HEK293T (cell line): ENCODE measurements around the gene TNFAIP8.

Experiments
- CTCF ChIA-PET: fragments of 350-600 bp; formaldehyde crosslinking; extraction: SDS; loops from one replicate; lab custom pipeline; 2021; ENCODE audit warnings: antibody characterized with exemption, inconsistent platforms; lab: Yijun Ruan, JAX
- POLR2A ChIA-PET: fragments of 350-600 bp; formaldehyde crosslinking; extraction: SDS; loops from one replicate; lab custom pipeline; 2020; ENCODE audit warnings: antibody characterized with exemption, inconsistent platforms; lab: Yijun Ruan, JAX
- DNase-seq: peaks from one replicate; pipeline ENCODE4 v3.0.0; 2012; ENCODE audit warnings: mixed read lengths; ENCODE audit errors: extremely low spot score
- ARNT ChIP-seq: fragments of 450-650 bp; IDR thresholded peaks from 2 replicates; pipeline ENCODE4 v1.6.1; 2017; ENCODE audit warnings: mild to moderate bottlenecking
- BHLHE40 ChIP-seq: fragments of 450-650 bp; IDR thresholded peaks from 2 replicates; pipeline ENCODE4 v1.6.1; 2016; ENCODE audit warnings: mild to moderate bottlenecking, moderate library complexity, borderline replicate concordance
- CTBP1 ChIP-seq: fragments of 450-650 bp; IDR thresholded peaks from 2 replicates; pipeline ENCODE4 v1.6.1; 2016; ENCODE audit warnings: borderline replicate concordance
- ELF4 ChIP-seq: fragments of 450-650 bp; IDR thresholded peaks from 2 replicates; pipeline ENCODE4 v1.6.1; 2017; ENCODE audit warnings: antibody characterized with exemption
- FOXA1 ChIP-seq: fragments of 450-650 bp; IDR thresholded peaks from 2 replicates; pipeline ENCODE4 v1.6.1; 2016; ENCODE audit warnings: mild to moderate bottlenecking
- FOXK2 ChIP-seq: fragments of 450-650 bp; IDR thresholded peaks from 2 replicates; pipeline ENCODE4 v1.6.1; 2016; ENCODE audit warnings: mild to moderate bottlenecking
- FOXM1 ChIP-seq: fragments of 450-650 bp; IDR thresholded peaks from 2 replicates; pipeline ENCODE4 v1.6.1; 2017; ENCODE audit warnings: mild to moderate bottlenecking, borderline replicate concordance
- HDGF ChIP-seq: fragments of 450-650 bp; IDR thresholded peaks from 2 replicates; pipeline ENCODE4 v1.6.1; 2017; ENCODE audit warnings: antibody characterized with exemption, borderline replicate concordance
- L3MBTL2 ChIP-seq: fragments of 450-650 bp; conservative IDR thresholded peaks from 2 replicates; pipeline ENCODE4 v1.6.1; 2016; ENCODE audit warnings: mild to moderate bottlenecking
- LEF1 ChIP-seq: fragments of 450-650 bp; IDR thresholded peaks from 2 replicates; pipeline ENCODE4 v1.6.1; 2017; ENCODE audit warnings: mild to moderate bottlenecking, borderline replicate concordance
- NFRKB ChIP-seq: fragments of 450-650 bp; IDR thresholded peaks from 2 replicates; pipeline ENCODE4 v1.6.1; 2016; ENCODE audit warnings: mild to moderate bottlenecking, moderate library complexity
- PKNOX1 ChIP-seq: fragments of 450-650 bp; IDR thresholded peaks from 2 replicates; pipeline ENCODE4 v1.6.1; 2016
- SP1 ChIP-seq: fragments of 450-650 bp; IDR thresholded peaks from 2 replicates; pipeline ENCODE4 v1.6.1; 2017
- SUZ12 ChIP-seq: fragments of 450-650 bp; IDR thresholded peaks from 2 replicates; pipeline ENCODE4 v1.6.1; 2016; ENCODE audit warnings: mild to moderate bottlenecking
- TARDBP ChIP-seq: fragments of 450-650 bp; IDR thresholded peaks from 2 replicates; pipeline ENCODE4 v1.6.1; 2016
- ZNF384 ChIP-seq: fragments of 450-650 bp; IDR thresholded peaks from 2 replicates; pipeline ENCODE4 v1.6.1; 2016

TNFAIP8 gene

GRCh38 chr5:119338326-119338946 lies 17.4 kb upstream of the TNFAIP8 start:
- POLR2A ChIA-PET = interaction anchor here (1.5 kb wide), 1 partner anchor 10 kb away, joined by 3 read pairs; no protein-coding TSS in a partner anchor
- CTCF ChIA-PET = no interaction called here
- no peak for DNase-seq
- TF ChIP-seq ELF4 (no peak), ZNF384 (no peak), SP1 (no peak), NFRKB (no peak)

- DNase-seq = no peak
- CTCF ChIA-PET = no interaction called here
- TF ChIP-seq PKNOX1 = no peak
- TF ChIP-seq SP1 = no peak
- TF ChIP-seq HDGF = no peak
- no peak for TF ChIP-seq ARNT
- TF ChIP-seq NFRKB = no peak
- no peak for TF ChIP-seq LEF1
- POLR2A ChIA-PET = no interaction called here
These were observed 16.5 kb upstream of the TNFAIP8 start for GRCh38 chr5:119339344-119339743.

GRCh38 chr5:119339965-119340364 lies 15.9 kb upstream of the TNFAIP8 start:
- POLR2A ChIA-PET = no interaction called here
- no peak for DNase-seq
- CTCF ChIA-PET = no interaction called here
- no peak for TF ChIP-seq NFRKB

GRCh38 chr5:119340597-119341218 lies 15.1 kb upstream of the TNFAIP8 start:
- TF ChIP-seq PKNOX1 (no peak), ARNT (no peak), TARDBP (no peak), ZNF384 (no peak), CTBP1 (no peak), HDGF (no peak), FOXM1 (no peak), SP1 (no peak)
- CTCF ChIA-PET = no interaction called here
- DNase-seq = no peak
- POLR2A ChIA-PET = no interaction called here

GRCh38 chr5:119341452-119342349 lies 14.1 kb upstream of the TNFAIP8 start:
- TF ChIP-seq ARNT = no peak
- no peak for TF ChIP-seq SP1
- TF ChIP-seq HDGF = no peak
- no peak for TF ChIP-seq FOXK2
- no peak for TF ChIP-seq L3MBTL2
- no peak for TF ChIP-seq ZNF384
- no peak for TF ChIP-seq ELF4
- TF ChIP-seq SUZ12 = no peak
- no peak for TF ChIP-seq BHLHE40
- no peak for TF ChIP-seq TARDBP
- no peak for DNase-seq

GRCh38 chr5:119342406-119342805 lies 13.4 kb upstream of the TNFAIP8 start:
- TF ChIP-seq TARDBP = no peak
- TF ChIP-seq PKNOX1 = no peak
- no peak for TF ChIP-seq FOXA1
- TF ChIP-seq BHLHE40 = no peak
- TF ChIP-seq SUZ12 = no peak
- no peak for TF ChIP-seq FOXK2
- no peak for TF ChIP-seq FOXM1
- no peak for TF ChIP-seq ELF4
- ChIA-PET CTCF (interaction anchor here (0.8 to 0.9 kb wide), 2 partner anchors 69 to 354 kb away, joined by 3 read pairs; partner anchors contain the start of gene DTWD2), POLR2A (no interaction called here)
- no peak for DNase-seq

More at GRCh38 chr5:119341452-119342349, 14.1 kb upstream of the TNFAIP8 start:
- POLR2A ChIA-PET = no interaction called here
- CTCF ChIA-PET = interaction anchor here (0.8 to 0.9 kb wide), 2 partner anchors 70 to 353 kb away, joined by 3 read pairs; partner anchors contain the start of gene DTWD2
